ENCODE measurements around the gene MANEA.
"Not testable (repeated sequence)": the region's sequence is repeated elsewhere in the genome, so short reads cannot be mapped to it uniquely, and the experiment has no call there.

MANEA gene

DNA sequence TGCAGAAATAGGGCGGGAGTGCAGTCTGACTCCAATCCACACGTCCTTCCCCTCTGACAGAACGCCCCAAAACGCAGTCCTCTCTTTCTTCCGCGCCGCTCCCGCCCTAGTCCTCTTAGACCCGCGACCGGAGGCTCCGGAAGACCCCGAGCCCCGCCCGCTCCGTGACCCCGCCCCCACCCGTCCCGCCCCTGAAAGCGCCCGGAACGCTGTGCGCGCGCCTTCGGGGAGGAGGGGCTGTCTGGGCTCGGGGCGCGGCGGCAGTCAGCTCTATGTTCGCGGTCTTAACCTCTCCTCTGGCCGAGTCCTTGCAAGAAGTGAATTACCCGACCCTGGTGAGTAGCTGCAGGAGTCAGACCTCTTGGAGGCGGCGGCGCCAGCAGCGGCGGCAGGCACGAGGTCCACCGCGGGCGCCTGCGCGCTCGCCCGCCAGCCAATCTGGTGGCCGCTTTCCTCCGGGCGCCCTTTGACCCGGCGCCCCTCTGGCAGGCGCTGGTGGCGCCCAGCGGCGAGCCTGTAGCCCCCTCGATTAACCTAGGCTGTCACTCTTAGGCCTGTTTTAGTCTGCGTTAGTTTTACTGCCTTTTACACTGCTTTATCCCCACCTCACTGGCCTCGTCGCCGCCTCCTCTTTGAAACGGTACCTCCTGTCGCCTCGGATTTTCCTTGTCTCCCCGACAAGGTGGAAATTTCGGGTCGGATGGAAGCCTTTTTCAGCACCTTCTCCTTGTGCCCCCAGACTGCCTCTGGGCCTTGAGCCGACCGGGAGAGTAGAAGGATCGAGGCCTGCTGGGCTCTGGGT is at the start of gene MANEA:
TSS of gene MANEA (plus strand) at position 232 of the 802 bp plus-strand sequence. CDS start 8,905 bp downstream, outside the sequence.
- peak; percentile 58 for DNase-seq (ENCODE audit: low read depth)

GRCh38 chr6:95529762-95530161 is 47.6 kb upstream of the MANEA start:
- DNase-seq (ENCODE audit: low read depth) = no peak

GRCh38 chr6:95530176-95530819 is 47.0 kb upstream of the MANEA start:
- no peak for DNase-seq (ENCODE audit: low read depth)

DNA sequence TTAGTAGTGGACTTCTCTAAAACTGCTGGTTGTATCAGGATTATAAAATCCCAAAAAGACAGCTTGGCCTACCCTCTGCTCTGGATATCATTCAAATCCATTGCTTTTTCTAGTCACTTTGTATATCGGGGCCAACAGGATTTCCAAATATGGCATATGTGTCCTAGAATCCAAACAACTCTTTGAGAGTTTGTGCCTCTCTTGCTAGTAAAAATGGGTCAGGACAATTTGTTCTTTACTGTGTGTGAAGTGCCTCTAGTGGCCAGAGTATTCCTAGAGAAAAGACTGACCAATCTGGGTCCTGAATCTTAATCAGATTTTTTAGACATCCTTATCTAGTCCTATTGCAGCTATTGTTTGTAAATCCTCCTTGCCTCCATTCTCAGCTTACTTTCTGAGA is 33.5 kb upstream of the MANEA start:
- no peak for DNase-seq (ENCODE audit: low read depth)

DNA sequence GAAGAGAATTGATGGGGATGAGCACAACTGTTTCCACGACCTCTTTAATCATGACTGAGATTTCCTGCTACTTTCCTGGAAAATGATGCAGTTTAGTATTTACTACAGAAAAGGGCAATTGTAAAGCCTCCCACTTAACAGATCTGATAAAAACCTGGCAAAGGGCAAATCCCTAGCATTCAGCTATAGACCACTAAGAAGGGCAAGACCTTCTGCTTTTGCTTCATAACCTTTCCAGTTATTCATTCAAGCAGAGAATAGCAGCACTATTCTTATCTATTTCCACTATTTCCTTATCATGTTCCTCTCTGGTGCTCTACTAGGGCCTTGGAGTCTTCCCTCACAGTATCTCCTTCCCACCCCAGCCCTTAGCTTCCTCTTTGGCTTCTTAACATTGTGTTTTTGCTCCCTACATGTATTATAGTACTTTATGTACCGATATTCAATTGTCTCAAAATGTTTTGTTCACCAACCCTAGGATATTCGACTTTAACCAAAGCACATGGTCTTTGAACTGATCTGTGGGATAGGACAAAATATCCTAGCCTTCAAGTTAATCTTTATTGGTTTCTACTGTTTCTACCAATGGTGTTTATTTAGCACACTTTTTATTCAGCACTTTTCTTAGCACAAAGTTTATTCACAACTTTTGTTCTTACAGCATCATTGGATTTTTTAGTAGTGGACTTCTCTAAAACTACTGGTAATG is 32.7 kb upstream of the MANEA start:
- no peak for DNase-seq (ENCODE audit: low read depth)

- DNase-seq (ENCODE audit: low read depth) = no peak
These were observed 32.1 kb upstream of the MANEA start for GRCh38 chr6:95545226-95545625.

GRCh38 chr6:95545686-95546085 is 31.6 kb upstream of the MANEA start:
- DNase-seq (ENCODE audit: low read depth) = no peak

DNA sequence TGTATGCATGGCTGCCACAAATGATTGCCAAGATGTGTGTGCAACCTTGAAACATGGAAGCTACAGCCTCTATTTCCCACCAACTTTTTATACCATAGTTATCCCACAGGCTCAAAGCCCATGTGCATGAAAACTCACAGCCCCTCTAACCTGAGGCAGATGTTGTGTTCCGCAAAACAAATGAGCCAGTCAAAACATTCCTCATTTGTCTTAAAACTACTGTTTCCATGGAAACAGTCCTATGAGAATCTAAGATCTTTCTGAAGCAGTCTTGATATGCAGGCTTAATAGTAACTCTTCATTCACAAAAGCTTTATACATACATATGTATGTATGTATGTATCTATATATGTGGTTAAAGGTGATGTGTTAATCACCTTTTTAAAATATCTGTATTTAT is 31.2 kb upstream of the MANEA start:
- DNase-seq (ENCODE audit: low read depth) = no peak

DNA sequence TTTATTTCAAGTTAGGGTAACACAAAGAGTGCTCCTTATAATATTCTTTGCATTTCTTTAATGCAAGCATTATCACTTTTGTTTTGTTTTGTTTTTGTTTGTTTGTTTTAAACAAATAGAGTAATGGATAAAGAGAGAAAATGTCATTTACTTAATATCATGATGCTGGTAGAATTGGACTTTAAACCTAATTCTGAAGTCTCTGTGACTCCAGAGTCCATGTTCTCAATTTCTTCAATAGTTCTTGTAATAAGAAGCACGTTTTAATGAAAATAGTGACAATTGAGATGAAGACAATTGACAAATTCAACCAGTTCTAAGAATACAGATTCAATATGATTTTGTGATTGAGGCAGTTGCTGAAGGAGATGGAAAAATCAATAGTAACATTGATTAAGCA is 30.3 kb upstream of the MANEA start:
- DNase-seq (ENCODE audit: low read depth) = no peak

- no peak for DNase-seq (ENCODE audit: low read depth)
These were observed 29.0 kb upstream of the MANEA start for GRCh38 chr6:95548188-95548786.

GRCh38 chr6:95551678-95552324 is 25.5 kb upstream of the MANEA start:
- no peak for DNase-seq (ENCODE audit: low read depth)

DNA sequence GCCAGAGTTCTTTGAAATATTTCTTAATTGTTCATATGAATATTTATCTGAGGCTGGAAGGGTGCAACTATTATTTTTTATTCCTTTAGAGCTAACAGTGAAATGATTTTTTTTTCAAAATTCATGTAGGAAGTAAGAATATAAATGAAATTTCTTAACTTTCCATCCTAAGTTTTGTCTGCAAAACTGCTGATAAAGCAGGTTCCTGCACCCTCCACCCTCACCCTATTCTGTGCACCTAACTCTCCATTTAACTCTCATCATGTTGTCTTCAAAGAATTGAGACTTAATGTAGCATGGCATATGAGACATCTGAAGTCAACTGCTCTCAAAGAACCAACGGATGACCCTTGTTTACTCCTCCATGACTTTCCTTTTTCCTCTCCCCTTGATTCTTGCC is 23.5 kb upstream of the MANEA start:
- no peak for DNase-seq (ENCODE audit: low read depth)

DNA sequence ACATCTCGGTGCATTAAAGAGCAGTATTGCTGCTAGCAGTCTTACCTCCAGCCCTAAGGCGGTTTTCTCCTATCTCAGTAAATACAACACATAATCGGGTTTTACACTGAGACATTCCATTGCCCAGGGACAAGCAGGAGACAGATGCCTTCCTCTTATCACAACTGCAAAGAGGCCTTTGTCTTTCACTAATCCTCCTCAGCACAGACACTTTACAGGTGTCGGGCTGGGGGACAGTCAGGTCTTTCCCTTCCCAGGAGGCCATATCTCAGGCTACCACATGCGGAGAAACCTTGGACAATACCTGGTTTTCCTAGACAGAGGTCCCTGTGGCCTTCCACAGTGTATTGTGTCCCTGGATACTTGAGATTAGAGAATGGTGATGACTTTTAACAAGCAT is 16.4 kb upstream of the MANEA start:
- not testable (repeated sequence) for DNase-seq (ENCODE audit: low read depth)

GRCh38 chr6:95569560-95569959 is 7.8 kb upstream of the MANEA start:
- DNase-seq (ENCODE audit: low read depth) = no peak

GRCh38 chr6:95572098-95572497 is 5.2 kb upstream of the MANEA start:
- no peak for DNase-seq (ENCODE audit: low read depth)

DNA sequence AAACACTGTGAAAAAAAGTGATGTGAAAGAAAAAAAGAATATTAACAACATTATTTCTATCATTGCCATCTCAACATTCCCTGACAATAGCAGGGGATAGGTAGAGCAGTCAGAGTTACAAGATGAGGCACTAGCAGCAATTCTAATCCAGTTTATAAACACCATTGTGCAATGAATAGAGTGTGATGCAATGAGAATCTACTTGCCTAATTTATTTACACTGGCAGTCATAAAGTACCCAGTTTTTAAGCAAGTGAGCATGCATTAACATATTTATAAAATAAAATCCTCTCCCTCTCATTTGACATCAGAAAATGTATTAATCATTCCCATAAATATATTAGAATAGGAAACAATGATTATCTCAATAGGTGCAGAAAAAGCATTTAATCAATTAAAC is 2.5 kb upstream of the MANEA start:
- DNase-seq (ENCODE audit: low read depth) = no peak

DNA sequence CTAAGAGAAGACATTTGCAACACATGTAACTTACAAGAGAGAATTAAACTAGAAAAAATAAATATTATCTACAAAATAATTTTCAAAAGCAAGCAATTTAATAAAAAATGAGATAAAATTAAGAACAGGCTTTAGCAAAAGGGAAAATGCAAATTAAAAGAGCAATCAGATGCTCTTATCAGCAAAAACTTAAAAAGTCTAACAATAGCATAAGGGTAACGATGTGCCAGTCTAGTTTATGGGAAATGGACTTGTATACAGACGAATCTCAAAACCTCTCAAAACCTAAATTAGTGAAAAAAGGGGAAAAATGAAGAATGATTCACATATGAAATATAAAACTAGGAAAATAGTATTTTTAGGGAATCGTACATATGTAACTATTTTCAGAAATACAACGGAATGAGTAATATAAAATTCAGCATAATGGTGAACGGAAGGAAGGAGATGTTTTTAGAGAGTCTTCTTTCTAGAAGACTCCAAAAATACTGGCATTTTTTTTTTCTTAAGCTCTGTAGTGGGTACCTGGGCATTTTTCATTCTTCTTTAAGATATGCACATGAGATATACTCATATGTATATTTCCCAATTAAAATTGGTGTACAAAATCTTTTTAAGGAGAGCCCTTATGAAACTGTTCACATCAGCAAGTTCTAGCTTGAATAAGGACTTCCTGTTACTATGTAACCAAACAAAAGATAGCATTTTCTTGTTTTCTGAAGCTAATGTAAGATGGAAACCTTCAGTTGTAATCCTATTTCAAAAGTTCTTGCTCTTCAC is 927 bp upstream of the MANEA start:
- no peak for DNase-seq (ENCODE audit: low read depth)

- DNase-seq (ENCODE audit: low read depth) = no peak
These were observed 384 bp upstream of the MANEA start for GRCh38 chr6:95576998-95577303.

- DNase-seq (ENCODE audit: low read depth) = peak; percentile 5
These were observed 723 bp downstream of the MANEA start for GRCh38 chr6:95578106-95578410.

DNA sequence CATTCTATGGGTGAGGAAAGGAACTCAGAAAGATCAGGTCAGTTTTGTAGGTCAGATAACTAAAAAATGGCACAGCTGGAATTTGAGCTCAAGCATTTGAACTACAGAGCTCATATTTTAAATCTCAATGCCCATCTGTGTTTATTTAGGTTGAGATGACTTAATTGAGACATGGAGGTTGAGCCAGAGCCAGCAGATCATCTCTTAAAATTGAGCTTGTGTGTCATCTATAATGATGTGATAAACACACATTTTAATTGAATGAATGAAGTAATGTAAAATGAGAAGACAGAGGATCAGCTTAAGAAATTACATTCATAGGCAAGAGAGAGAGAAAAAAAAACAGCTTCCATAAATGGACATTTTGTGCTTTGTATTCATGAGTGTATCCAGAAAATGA is 3.7 kb downstream of the MANEA start:
- no peak for DNase-seq (ENCODE audit: low read depth)

DNA sequence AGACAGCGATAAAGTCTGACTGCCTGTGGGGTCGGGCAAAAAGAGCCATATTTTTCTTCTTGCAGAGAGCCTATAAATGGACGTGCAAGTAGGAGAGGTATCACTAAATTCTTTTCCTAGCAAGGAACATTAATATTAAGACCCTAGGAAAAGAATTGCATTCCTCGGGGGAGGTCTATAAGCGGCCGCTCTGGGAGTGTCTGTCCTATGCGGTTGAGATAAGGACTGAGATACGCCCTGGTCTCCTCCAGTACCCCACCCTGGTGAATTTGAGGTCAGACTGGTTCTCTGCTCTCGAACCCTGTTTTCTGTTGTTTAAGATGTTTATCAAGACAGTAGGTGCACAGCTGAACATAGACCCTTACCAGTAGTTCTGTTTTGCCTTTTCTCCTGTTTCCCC is 6.9 kb downstream of the MANEA start:
- not testable (repeated sequence) for DNase-seq (ENCODE audit: low read depth)

DNA sequence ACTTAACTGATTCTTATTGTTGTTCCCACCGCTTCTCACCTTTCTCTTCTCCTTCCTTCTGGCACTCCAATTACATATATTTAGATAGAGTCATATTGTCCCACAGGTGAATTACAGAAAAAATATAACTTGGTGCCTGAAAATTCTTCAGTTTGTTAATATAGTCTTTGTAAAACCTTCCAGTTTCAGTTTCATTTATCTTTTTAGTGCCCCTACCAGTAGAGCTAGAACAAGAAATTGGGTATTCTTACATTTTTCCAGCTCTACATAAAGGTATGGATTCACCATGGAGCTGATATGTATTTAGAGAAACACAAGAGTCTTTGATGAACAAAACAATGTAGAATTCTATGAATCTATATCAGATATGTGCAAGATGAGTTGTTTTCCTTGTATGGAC is 10.7 kb downstream of the MANEA start:
- DNase-seq (ENCODE audit: low read depth) = no peak

All from stimulated activated CD8-positive, alpha-beta memory T cell treated with anti-CD3 and anti-CD28 coated beads, Interleukin-7, amount 100 ng/mL, for 24 hours (primary cell).